Measurements from ENCODE around the gene DPH6. TPM values are rescaled to one million over a fixed set of nuclear protein-coding genes. Genes with fewer than 3 reads are reported as not detected.

Gene DPH6
- total RNA-seq, 1 experiment from 2014 or later: 20.3 TPM

DNA sequence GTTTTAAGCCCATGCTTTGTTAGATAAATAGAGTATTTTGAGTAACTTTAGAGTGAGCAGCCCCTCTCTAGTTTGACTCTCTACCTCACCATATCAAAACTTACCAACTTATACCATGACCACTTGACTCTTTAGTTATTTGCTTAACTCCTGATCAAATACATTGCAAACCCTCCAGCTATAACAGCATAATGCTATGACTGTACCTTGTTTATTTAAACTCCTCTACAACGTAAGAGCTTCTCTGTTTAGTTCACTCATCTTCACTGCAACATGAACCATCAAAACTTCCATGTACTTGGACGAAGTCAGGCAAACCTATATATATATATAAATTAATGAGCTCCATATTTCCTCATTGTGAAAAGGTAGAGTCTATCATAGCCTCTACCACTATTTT lies 218.2 kb downstream of the DPH6 start:
- no peak for DNase-seq (ENCODE audit: unreplicated experiment)
- intact Hi-C loops (cut with micrococcal nuclease): no loop called here
- Mint-ChIP-seq H3K9me3 (ENCODE audit: unreplicated experiment) (no peaks in the 10 kb centered on the region), H3K36me3 (ENCODE audit: insufficient read depth, unreplicated experiment) (no peaks in the 10 kb centered on the region), H3K27me3 (ENCODE audit: insufficient read depth, unreplicated experiment) (no peaks in the 10 kb centered on the region), H3K4me3 (ENCODE audit: unreplicated experiment) (no peak overlapping the region), H3K27ac (ENCODE audit: low read depth, unreplicated experiment) (no peak overlapping the region), H3K4me1 (ENCODE audit: insufficient read depth, unreplicated experiment) (no peaks in the 10 kb centered on the region)
- BruUV-seq (replicated peaks): no TSS peak
- CTCF ChIA-PET: no interaction called here
- POLR2A ChIA-PET: interaction anchor here (0.7 kb wide), 1 partner anchor 79 kb away, joined by 3 read pairs; no protein-coding TSS in a partner anchor
- TF ChIP-seq, protein P1, sequence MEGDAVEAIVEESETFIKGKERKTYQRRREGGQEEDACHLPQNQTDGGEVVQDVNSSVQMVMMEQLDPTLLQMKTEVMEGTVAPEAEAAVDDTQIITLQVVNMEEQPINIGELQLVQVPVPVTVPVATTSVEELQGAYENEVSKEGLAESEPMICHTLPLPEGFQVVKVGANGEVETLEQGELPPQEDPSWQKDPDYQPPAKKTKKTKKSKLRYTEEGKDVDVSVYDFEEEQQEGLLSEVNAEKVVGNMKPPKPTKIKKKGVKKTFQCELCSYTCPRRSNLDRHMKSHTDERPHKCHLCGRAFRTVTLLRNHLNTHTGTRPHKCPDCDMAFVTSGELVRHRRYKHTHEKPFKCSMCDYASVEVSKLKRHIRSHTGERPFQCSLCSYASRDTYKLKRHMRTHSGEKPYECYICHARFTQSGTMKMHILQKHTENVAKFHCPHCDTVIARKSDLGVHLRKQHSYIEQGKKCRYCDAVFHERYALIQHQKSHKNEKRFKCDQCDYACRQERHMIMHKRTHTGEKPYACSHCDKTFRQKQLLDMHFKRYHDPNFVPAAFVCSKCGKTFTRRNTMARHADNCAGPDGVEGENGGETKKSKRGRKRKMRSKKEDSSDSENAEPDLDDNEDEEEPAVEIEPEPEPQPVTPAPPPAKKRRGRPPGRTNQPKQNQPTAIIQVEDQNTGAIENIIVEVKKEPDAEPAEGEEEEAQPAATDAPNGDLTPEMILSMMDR (IDR thresholded peaks at IDR 0.05; ENCODE audit: unreplicated experiment): no peak

DNA sequence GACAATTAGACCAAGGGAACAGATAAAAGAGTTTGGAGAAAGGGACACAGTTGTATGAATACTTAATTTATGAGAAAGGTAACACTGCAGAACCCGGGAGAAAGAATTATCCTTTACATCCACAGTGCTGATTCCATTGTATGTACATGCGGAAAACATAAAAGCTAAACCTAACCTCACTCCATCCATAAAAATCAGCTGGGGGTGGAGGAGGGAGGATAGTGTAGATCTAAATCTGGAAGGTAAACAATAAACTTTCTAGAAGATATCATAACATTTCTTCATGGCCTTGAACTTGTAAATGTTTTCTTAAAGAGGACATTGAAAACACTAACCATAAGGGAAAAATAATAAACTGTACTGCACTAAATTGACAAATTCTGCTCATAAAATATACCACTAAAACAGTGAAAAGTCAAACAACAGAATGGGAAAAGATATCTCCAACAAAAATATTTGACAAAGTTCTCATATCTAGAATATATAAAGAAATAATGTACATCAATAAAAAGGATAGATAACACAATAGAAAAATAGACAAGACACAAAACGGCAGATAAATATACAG lies 220.5 kb downstream of the DPH6 start:
- Mint-ChIP-seq H3K27me3 (ENCODE audit: insufficient read depth, unreplicated experiment) (no peaks in the 10 kb centered on the region), H3K27ac (ENCODE audit: low read depth, unreplicated experiment) (peak overlapping the region; percentile 37), H3K9me3 (ENCODE audit: unreplicated experiment) (no peaks in the 10 kb centered on the region), H3K4me1 (ENCODE audit: insufficient read depth, unreplicated experiment) (no peaks in the 10 kb centered on the region), H3K36me3 (ENCODE audit: insufficient read depth, unreplicated experiment) (no peaks in the 10 kb centered on the region), H3K4me3 (ENCODE audit: unreplicated experiment) (no peak overlapping the region)
- intact Hi-C loops (cut with micrococcal nuclease): no loop called here
- no peak for DNase-seq (ENCODE audit: unreplicated experiment)
- ChIA-PET POLR2A (interaction anchor here (0.7 to 1.0 kb wide), 3 partner anchors 13 to 1551 kb away, joined by 3 to 4 read pairs (median 3); no protein-coding TSS in a partner anchor), CTCF (no interaction called here)
- BruUV-seq (replicated peaks): no TSS peak
- TF ChIP-seq, protein P1 (IDR thresholded peaks at IDR 0.05; ENCODE audit: unreplicated experiment): no peak

DNA sequence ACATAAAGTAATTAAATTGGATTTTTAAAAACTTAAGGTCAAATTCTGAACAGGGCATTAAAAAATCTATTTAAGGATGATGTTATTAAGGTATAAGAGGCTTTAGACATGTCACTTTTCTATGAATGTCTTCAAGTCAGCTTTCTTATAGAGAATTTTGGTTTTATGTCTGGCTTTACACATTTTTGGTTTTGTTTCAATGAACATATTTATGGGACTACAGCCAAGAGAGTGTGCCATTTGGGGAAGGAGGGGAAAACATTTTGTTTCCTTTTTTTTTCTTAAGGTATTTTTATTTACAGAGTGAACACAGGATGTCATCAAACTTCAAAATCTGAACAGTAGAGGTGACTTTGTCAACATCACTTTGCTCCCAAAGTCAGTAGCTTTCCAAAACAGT lies 222.8 kb downstream of the DPH6 start:
- intact Hi-C loops (cut with micrococcal nuclease): no loop called here
- Mint-ChIP-seq H3K27me3 (ENCODE audit: insufficient read depth, unreplicated experiment) (no peaks in the 10 kb centered on the region), H3K9me3 (ENCODE audit: unreplicated experiment) (no peaks in the 10 kb centered on the region), H3K4me1 (ENCODE audit: insufficient read depth, unreplicated experiment) (no peaks in the 10 kb centered on the region), H3K27ac (ENCODE audit: low read depth, unreplicated experiment) (no peak overlapping the region), H3K4me3 (ENCODE audit: unreplicated experiment) (no peak overlapping the region), H3K36me3 (ENCODE audit: insufficient read depth, unreplicated experiment) (no peaks in the 10 kb centered on the region)
- TF ChIP-seq, protein P1 (IDR thresholded peaks at IDR 0.05; ENCODE audit: unreplicated experiment): no peak
- BruUV-seq (replicated peaks): no TSS peak
- DNase-seq (ENCODE audit: unreplicated experiment): no peak
- CTCF ChIA-PET: no interaction called here
- POLR2A ChIA-PET: no interaction called here

DNA sequence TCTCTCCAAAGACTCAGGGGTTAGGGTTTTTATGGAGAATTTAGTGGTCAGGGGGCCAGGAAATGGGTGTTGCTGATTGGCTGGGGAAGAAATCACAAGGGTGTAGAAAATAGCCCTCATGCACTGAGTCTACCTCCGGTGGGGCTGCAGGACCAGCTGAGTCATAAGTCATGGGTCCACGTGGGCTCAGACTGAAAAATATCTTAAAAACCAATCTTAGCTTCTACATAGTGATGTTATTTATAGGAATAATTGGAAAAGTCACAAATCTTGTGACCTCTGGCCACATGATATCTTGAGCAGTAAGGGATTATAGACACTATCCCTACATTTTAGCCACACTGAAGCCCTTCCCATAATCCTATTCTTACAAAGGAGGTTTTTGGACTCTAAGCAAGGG lies 224.0 kb downstream of the DPH6 start:
- BruUV-seq (replicated peaks): no TSS peak
- CTCF ChIA-PET: no interaction called here
- intact Hi-C loops (cut with micrococcal nuclease): no loop called here

More for the DNA sequence above, 224.0 kb downstream of the DPH6 start:
- Mint-ChIP-seq H3K4me1 (ENCODE audit: insufficient read depth, unreplicated experiment) (no peaks in the 10 kb centered on the region), H3K4me3 (ENCODE audit: unreplicated experiment) (no peak overlapping the region), H3K27me3 (ENCODE audit: insufficient read depth, unreplicated experiment) (no peaks in the 10 kb centered on the region), H3K9me3 (ENCODE audit: unreplicated experiment) (peaks cover 5% of the 10 kb centered on the region), H3K27ac (ENCODE audit: low read depth, unreplicated experiment) (no peak overlapping the region), H3K36me3 (ENCODE audit: insufficient read depth, unreplicated experiment) (peaks cover 5% of the 10 kb centered on the region)
- no peak for DNase-seq (ENCODE audit: unreplicated experiment)
- POLR2A ChIA-PET: interaction anchor here (1.0 kb wide), 1 partner anchor 16 kb away, joined by 3 read pairs; no protein-coding TSS in a partner anchor
- TF ChIP-seq, protein P1 (IDR thresholded peaks at IDR 0.05; ENCODE audit: unreplicated experiment): no peak

Data from MCF 10A (cell line).